HL-60/S4 (cell line): Measurements from ENCODE around the gene LRP1.

ENCODE experiments used
- in situ Hi-C: fragments of 300-500 bp; cut with MboI; formaldehyde crosslinking; loops from 2 replicates; pipeline ENCODE4 v1.14.3; 2022; ENCODE audit warnings: low sequenced_read_pairs

LRP1 gene

DNA sequence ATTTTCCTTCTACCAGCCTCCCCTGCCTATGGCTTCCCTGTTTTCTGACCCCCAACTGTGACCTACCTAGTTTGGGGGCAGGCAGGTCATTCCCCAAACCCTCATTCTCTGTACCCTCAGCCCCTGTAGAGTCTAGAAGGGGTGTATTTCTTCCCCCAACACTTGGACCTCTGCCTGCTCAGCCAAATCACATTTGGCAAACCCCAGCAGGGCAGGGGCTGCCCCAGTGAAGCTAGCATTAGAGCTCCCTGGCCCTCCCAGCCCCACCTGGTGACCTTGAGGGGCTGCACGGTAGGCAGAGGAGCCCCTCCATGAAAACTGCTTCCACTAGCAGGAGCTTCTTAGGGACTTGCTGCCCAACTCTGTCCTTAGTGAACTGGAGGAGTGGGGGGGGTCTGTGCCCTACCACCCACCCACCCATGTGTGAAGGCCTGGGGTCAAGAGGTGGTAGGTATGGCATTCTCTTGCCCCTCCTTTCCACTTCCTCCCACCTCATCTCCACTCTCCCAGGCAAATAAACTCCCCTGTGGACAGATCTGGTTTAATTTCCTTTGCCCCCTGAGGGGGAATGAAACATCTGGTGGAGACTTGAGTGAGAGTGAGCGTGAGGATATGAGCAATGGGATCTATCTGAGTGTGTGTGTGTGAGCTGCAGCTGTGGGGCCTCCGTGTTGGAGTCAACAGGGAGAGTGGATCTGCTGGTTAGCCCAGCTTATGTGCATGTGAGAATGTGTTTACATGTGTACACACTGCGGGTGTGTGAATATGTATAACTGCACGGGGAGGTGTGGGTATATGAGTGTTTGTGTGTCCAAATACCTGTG lies 90.0 kb downstream of the LRP1 start:
- in situ Hi-C loops = no loop called here

DNA sequence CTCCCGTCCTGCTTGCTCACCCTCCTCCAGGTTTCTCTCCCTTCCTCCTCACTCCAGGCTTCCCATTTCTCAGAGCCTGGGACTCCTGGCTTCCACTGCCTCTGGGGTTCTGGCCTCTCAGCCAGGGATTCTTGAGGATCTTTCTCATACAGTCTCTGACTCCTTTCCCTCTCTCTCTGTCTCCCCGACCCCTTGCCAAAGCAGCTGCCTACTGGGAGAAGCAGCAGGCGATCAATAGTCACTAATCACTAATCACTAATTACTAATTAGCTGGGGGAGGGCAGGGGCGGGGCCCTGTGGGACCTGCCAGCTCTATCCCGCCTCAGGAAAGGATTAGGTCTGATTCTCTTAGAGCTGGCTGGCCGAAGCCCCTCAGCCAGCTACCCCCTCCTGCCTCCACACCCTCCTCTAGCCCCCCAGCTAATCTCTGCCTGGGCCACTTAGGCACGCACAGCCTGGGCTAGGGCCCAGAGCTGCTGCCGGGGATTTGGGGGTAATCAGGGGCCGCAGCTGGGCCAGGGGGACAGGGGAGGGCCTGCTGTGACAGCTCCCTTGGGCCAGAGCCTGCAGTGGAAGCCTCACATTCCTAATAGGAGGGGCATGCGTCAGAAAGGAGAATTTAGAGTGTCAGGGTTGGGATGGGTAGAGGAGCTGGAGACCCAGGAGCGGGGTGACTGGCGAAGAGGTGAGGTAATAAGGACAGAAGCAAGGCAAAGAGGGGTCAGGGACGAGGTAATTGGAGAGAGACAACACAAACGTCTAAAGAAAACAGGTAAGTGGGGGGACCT lies 91.1 kb downstream of the LRP1 start:
- in situ Hi-C loops = no loop called here

DNA sequence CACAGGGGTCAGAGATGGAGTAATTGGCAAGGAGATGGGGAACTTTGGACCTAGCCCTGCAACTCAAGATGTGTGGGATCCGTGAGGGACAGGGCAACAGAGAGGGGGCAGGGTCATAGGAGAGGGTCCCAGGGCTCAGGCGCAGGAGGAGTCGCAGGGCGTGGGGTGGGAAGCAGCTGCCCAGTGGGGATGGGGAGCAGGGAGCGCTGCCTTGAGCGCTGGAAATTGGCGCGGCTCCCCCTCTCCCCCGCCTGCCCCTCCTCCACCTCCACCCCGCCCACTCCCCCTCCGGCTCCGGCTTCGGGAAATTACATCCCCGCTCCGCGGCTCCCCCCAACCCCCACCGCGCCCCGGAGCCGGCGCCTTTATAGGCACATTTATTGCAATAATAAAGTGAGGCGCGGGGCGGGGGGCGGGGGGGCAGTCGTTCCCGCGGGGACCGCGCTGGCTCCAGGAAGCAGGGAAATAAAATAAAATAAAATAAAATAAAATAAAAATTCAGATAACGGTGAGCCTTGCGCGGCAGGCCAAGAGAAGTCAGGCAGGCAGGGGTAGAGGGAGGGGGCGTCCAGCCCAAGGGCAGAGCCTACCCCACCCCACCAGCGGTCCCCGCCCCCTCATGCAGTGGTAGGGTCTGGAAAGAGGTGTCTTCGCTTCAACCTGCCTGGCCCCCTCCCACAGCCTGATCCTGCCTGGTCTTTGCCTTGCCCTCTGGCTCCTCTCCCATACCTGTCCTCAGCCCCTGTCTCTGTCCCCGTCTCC lies 91.9 kb downstream of the LRP1 start:
- in situ Hi-C loops = no loop called here

DNA sequence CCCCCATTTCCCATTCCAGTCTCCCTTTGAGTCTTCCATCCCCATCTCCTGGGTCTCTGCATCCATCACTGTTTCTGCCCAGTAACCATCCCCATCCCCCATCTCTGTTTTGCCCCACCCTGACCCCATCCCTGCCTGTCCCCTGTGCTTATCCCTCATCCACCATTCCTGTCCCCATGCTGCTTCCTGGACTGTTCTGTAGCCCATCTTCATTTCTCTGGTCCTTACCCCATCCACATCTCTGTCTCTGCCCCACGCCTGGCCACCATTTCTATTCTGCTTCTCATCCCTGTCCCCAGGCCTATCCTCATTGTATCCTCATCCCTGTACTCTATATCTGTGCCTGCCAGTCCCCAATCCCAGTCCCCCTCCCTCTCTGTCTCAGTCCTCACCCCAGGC lies 92.5 kb downstream of the LRP1 start:
- in situ Hi-C loops = no loop called here

DNA sequence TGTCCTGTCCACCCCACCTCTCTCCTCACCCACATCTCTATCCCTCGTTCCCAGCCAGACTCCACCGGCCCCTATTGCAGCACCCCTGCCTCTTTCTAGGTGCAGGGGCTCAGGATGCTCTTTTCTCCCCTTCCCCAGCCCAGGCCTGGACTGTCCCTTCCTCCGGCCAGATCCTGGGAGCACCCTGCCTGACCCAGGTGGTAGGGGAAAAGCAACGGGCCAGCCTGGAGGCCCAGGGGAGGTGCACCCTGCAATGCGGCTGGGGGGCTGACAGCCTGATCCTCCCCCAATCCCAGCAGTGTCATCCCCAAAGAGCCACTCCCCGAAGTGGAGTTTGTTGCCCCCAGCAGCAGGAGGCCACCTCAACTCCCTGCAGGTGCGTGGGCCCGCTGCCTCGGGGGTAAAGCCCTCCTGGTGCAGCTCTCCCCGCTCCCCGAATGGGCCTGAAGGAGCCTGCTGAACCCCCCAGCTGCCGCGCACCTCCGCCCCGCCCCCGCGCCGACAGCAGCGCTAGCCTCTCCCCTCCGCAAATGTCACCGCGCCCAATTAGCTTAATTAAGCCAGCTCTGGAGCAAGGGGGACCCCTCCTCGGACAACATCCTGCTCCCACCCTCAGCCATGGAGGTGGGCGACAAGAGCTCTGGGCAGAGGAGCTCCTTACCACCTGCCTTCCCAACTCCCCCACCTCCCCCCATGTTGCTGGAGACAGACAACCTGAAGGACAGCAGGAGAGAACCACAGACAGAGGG lies 93.1 kb downstream of the LRP1 start:
- in situ Hi-C loops = no loop called here

DNA sequence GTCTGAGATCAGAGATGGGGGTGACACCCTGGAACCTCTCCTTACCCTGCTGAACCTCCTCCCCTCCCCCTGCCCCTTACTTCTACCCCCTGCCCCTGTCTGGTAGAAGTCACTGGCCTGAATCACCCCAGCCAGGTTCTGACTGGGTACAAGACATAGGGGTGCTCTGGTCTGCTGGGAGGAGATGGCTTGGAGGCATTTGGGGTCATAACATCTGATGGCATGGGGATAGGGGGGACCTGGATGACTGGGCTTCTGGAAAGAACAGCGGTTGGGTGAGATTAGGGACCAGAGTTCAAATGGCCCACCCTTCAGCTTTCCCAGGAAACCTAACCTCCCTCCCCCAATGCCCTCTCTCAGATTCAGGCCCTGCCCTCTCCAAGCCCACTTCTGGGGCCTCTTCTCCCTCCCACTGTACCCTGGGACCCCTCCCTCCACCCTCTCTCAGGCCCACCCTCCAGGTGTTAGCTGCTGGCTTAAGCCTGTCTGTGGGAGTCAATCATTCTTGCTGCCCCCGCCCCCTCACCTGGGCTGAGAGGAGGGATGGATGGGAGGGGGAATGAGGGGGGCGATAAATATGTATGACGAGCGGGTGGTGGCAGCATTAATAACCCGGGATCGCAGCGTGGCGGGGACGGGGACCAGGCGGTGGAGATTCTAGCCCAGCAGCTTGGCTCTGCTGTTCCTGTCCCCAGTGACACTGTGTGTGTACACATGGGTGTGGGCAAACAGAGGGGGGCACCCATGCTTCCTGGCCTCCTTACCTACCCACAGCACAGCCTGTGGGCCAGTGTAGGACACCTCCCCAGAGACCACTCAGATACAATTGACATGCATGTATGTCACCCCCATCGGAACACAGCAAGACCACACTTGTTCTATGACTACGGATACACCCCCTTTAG lies 94.3 kb downstream of the LRP1 start:
- in situ Hi-C loops = no loop called here

DNA sequence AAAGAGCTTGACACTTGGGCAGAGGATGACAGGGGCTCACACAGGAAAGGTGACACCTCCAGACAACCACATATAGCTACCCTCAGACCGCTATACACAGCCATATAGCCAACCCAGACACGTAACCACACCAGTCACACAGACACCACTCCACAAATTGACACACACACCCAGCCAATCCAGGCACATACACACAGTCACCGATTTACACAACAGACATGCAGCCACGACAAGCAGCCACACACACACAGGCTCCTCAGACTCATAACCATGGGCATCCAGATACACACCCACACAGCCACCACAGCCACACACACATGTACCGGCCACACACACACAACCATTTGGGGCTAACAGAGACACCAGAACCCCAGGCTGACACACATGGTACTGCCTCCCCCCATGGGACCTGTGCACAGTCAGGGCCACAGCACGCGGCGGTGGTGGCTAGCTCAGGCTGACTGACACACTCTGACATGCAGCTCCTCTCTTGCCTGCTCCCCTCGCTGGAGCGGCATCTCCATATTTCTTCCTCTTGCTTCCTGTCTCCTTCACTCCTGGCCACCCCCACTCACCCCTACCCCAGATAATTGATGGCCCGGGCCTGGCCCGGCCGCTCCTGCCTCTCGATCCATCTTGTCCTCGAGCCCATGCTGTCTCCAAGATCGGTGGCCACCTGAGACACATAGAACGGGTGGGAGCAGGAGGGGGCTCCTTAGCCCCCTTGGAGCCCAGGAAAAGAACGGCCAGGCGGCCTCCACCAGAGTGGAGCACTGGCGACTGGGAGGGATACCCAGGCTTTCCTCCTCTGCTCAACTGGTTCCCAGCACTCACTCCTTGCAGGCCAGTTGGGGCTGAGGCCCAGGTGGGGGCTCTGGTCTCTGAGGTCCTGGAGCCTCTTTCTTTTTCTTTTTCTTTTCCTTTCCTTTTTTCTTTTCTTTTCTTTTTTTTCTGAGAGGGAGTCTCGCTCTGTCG lies 95.2 kb downstream of the LRP1 start:
- in situ Hi-C loops = no loop called here

DNA sequence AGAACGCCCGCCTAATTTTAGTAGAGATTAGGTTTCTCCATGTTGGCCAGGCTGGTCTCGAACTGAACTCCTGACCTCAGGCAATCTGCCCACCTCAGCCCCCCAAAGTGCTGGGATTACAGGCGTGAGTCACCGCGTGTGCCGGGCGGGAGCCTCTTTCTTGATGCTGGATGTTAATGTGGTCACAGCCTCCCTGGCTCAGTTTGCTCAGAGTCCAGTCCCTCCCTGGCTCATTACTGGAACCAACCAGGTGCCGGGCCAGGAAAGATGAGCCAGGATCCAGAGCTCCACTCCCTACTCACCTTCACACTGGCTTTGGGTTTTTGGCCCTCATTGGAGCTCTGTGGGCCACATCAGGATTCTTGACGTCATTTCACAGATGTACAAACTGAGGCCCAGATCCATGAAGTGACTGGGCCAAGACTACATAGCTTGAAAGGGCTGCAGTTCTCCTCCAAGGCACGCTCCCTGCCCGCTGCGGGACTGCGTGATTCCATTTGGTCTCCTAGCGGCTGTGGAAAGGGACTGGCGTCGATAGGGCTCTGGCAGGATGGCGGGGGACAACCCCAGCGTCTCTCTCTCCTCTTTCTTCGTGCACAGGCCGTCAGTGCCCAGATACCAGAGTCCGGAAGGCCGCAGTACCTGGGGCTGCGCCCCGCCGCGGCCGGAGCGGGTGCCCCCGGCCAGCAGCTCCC lies 96.1 kb downstream of the LRP1 start:
- in situ Hi-C loops = no loop called here

DNA sequence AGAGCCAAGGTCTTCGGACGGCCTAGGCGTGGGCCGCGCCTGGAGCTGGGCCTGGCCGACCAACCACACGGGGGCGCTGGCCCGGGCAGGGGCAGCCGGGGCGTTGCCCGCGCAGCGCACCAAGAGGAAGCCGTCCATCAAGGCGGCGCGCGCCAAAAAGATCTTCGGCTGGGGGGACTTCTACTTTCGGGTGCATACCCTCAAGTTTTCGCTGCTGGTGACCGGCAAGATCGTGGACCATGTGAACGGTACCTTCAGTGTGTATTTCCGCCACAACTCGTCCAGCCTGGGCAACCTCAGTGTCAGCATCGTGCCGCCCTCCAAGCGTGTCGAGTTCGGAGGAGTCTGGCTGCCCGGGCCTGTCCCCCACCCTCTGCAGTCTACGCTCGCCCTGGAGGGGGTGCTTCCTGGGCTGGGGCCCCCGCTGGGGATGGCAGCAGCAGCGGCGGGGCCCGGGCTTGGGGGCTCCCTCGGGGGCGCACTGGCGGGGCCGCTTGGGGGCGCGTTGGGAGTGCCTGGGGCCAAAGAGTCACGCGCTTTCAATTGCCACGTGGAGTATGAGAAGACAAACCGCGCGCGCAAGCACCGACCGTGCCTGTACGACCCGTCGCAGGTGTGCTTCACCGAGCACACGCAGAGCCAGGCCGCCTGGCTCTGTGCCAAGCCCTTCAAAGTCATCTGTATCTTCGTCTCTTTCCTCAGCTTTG lies 96.8 kb downstream of the LRP1 start:
- in situ Hi-C loops = no loop called here

DNA sequence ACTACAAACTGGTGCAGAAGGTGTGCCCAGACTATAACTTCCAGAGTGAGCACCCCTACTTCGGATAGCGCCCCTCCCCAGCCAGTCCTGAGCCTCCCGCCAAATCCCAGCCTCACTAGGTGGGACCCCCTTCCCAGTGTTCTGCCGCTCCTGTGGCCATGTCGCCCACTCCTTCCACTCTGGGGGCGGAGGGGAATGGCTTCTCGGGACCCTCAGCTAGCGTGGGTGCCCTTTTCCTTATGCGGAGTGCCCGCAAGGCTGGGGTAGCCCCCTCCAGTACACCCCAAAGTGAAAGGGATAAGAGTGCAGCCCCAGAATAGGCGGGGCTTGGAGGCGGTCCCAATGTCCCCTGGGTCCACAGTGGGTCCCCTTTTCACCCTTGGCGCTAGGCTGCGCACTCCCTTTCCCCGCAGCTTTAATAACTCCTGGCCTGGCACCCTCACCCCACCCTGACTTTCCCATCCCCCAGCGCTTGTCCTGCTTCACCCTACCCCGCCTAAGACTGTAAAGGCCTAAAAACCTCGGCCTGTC lies 97.5 kb downstream of the LRP1 start:
- in situ Hi-C loops = no loop called here

DNA sequence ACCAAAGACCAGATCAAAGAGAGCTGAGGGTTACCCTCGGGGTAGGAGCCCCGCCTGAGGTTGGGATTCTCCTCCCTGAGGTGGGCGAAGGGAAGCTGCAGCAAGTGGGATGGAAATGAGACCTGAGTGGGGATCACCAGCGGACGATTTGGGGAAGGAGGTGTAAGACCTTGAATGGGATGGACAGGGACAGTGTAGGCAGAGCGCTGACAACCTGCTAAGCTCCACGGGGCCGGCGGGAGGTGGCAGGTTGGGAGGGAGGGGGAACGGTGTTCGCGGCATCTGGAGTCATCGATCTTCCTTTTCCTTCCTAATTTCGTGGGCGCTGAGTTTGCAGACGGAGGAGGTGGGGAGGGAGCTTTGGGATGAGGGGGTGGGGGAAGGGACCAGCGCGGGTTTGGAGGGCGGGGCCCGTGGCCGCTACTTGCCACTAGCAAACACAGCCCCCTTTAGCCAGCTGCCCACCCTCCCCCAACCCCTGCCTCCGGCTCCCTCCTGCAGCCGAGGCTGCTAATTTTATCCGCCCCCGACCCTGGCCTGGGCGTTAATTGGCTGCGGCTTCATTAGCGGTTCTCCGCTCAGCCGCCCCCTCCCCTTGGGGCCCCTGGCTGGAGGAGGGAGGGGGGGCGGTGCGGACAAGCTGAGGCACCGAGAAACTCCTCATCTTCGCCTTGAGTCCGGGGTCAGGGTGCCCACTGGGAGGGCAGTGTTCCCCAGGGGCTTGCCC lies 98.5 kb downstream of the LRP1 start:
- in situ Hi-C loops = no loop called here

DNA sequence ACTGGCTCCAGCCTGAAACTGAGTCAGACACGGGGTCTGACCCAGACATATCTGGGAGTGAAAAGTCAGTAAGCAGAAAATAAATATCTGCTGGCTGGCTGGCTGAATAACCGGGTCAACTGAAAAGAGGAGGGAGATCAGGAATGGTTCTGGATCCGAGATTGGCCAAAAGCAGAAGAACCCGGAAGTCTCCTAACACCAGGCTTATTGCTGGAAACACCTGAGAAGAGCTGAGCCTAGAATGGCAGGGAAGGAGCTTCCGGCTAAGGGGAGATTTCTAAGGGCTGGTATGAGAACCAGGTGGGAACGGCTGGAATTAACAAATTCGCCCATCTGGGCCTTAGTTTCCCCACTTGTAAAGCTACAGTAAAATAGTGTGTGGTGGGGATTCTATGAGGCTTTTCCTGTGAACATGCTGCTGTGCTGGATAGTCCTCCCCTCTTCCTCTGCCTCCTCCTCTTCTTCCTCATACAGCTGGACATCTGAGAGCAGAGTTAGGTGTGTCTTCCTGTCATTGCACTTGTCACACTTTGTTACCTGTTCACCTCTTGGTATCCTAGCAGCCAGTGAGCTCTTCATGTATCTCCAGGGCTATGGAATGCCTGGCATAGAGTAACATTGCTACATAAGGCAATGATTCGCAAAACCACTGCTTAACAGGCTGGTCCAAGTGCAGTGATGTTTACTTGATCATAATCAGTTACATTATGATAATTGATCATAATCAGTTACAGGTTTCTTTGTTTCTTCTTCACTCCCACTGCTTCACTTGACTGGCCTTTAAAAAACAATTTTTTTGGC lies 99.2 kb downstream of the LRP1 start:
- in situ Hi-C loops = no loop called here

DNA sequence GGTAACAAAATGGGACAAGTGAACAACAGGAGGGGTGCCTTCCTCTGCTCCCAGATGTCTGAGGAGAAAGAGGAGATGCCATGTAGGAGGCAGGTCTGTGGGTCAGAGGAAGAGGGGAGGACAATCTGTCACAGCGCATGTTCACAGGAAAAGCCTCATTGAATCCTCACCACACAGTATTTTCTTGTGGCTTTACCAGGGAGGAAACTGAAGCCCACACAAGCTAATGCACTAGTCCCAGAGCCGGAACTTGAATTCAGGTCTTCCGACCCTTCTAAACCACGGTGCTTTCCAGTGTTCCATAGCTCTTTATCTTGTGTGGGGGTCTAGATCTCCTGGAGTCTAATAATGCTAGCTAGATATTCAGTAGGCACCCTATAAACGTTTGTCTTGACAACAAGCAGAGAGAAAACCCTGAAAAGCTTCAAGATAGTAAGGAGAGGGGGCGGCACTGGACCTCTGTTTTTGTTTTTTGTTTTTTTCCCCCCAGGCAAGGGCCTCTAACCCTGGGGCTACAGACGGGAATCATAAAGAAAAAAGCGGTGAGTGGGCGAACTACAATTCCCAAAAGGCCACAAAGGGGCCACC lies 100.9 kb downstream of the LRP1 start:
- in situ Hi-C loops = no loop called here

DNA sequence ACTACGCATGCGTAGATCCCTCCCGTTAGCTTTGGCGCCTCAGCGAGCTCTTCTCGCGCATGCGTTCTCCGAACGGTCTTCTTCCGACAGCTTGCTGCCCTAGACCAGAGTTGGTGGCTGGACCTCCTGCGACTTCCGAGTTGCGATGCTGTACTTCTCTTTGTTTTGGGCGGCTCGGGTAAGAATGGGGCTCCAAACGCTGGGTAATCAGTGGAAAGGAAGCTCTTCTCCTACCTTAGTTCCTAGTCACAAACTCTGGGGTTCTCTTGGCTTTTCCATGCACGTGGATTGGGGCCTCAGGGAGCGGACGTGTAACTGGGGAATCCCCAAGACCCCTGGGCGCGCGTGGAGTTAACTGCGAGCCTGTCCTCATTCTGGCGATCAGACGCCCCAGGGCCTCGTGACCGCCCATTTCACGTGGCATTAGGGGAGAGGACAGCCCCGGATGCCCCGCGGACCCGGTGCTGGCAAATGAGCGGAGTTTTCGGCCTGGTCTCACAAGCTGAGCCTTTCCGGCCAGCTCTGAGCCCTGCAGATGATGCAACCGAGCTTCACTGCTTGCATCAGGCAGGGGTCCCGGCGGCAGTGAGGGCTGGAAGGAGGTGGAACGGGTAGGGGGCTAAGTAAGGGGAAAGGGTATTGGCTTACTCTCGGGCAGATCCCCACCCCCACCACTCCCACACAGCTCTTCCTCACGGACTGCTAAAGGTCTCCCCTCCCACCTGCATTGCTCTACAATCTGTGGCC lies 101.5 kb downstream of the LRP1 start, which contains the start of gene SHMT2:
SHMT2 (plus strand) TSS at position 78 of the 747 bp plus-strand sequence; CDS start at position 146, 68 bp downstream.
- in situ Hi-C loops = no loop called here
